NOMO-1 (cell line): ENCODE measurements around the gene PNN.
"Not testable (repeated sequence)": the region's sequence is repeated elsewhere in the genome, so short reads cannot be mapped to it uniquely, and the experiment has no call there.

Experiments used
- DNase-seq, 2 experiments: peaks; one replicate each; lab custom pipeline; 2025; ENCODE audit not compliant: unreplicated experiment in 2 of 2; lab: John Stamatoyannopoulos, UW

PNN gene

GRCh38 chr14:39174560-39175444 is at the start of gene PNN:
Gene PNN, plus strand, starts transcription at chr14:39175254. Its CDS starts 26 bp downstream, at chr14:39175280.
- peak; percentile 99 for DNase-seq

- not testable (repeated sequence) for DNase-seq
These were observed 37.2 kb upstream of the PNN start for GRCh38 chr14:39137835-39138234.

- no peak for DNase-seq
These were observed 36.6 kb upstream of the PNN start for GRCh38 chr14:39138440-39138839.

- no peak for DNase-seq
These were observed 34.9 kb upstream of the PNN start for GRCh38 chr14:39140170-39140569.

DNA sequence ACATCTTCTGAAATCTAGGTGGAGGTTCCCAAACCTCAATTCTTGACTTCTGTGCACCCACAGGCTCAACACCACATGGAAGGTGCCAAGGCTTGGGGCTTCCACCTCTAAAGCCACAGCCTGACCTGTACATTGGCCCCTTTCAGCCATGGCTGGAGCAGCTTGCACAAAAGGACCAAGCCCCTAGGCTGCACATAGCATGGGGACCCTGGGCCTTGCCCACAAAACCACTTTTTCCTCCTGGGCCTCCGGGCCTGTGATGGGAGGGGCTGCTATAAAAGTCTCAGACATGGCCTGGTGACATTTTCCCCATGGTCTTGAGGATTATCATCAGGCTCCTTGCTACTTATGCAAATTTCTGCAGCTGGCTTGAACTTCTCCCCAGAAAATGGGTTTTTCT is 33.4 kb upstream of the PNN start:
- not testable (repeated sequence) for DNase-seq

DNA sequence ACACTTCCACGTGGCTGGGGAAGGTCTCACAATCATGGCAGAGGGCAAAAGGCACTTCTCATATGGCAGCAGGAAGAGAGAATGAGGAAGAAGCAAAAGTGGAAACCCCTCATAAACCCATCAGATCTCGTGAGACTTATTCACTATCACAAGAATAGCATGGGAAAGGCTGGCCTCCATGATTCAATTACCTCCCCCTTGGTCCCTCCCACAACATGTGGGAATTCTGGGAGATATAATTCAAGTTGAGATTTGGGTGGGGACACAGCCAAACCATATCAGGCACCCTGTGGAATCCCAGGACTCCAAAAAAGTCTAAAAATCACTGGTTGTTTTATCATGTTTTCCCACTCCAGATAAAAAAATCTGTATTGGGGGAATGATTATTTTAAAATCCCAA is 31.8 kb upstream of the PNN start:
- DNase-seq: not testable (repeated sequence)

- no peak for DNase-seq
These were observed 29.6 kb upstream of the PNN start for GRCh38 chr14:39145266-39145966.

DNA sequence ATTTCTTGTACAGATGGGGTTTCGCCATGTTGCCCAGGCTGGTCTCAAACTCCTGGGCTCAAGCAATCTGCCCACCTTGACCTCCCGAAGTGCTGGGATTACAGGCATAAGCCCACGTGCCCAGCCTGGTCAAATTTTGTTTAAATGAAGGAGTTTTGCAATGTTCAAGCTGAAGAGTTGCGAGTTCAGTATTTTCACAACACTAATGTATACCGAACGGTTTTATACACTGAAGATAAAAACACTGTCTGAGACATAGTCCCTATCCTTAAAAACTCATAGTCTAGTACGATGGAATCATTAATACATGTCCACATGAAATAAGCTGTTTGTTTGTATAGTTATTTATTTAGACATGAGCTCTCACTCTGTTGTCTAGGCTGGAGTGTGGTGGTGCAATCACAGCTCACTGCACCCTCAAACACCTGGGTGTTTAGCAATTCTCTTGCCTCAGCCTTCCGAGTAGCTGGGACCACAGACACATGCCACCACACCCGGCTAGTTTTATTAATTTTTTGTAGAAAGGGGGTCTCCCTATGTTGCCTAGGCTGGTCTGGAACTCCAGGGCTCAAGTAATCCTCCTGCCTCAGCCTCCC is 20.4 kb upstream of the PNN start:
- DNase-seq: no peak

- DNase-seq: no peak
These were observed 17.6 kb upstream of the PNN start for GRCh38 chr14:39157491-39157890.

GRCh38 chr14:39158222-39158858 is 16.7 kb upstream of the PNN start:
- DNase-seq: no peak

GRCh38 chr14:39160494-39160893 is 14.6 kb upstream of the PNN start:
- DNase-seq: no peak

- not testable (repeated sequence) for DNase-seq
These were observed 7.2 kb upstream of the PNN start for GRCh38 chr14:39167797-39168320.

- DNase-seq: no peak
These were observed 6.5 kb upstream of the PNN start for GRCh38 chr14:39168591-39168990.

DNA sequence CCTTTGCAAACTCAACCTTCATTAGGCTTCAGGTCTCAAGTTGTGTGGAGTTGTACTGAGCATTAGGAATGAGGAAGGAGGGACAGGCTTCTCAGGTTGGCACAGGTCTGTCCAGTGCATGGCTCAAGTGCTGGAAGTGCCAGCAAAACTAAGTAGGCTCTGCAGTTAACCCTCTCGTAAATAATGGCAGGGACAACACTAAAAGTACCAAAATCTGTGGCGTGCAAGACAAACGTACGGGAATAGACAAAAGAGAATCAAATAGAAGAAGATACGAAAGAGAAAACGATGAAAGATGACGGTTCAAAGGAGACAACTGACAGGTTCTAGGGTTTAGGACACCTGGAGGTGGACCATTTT is 5.5 kb upstream of the PNN start:
- peak; percentile 8 to 25 for DNase-seq

DNA sequence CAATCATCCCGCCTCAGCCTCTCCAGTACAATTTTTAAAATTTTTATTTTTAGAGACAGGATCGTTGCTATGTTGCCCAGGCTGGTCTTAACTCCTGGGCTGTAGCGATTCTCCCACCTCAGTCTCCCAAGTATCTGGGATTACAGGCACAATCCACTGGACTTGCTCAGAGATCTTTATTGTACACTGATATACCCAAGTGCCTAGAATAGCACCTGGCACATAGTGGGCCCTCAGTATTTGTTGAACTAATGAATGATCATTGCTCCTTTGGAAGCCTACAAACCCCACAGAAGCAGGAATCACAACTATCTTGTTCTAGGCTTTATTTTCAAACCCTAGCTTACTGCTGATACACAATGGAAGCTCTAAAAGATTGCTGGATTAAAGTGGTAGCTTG is 1.9 kb upstream of the PNN start:
- no peak for DNase-seq

DNA sequence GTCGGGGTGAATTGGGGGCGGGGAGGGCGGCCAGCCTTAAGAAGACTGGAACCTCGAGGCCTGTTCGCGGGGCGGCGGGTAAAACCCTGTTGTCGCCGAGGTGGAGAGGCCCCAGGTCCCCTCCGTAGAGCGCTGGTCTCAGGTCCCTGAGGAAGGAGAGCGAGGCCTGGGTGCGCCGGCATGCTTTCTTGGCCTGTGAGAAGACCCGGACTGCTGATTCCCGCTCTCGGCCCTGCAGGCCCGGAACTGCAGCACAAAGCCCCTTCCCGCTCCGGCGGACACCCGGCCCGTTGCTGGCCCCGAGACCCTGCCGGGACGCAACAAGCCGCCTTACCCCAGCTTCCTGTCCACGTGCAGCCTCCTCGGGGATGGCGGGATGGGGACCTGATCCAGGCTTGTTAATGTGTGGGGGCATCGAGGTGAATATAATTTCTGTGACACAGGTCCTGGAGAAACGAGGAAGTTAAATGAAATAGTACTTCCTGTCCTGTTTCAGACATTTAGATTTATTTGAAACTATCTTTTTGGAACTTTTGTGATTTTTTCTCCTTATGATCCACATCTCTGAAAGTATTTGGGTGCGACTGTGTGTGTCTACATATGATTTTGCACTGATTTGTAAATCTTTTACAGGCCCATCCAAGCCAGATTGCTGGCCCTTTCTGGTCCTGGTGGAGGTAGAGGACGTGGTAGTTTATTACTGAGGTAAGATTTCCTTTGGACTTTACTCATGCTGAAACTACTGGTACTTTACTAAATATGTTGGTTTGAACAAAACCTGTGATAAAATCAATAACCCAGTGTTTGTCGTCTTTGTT is 600 bp downstream of the PNN start:
- peak; percentile 6 to 34 for DNase-seq

GRCh38 chr14:39176263-39177167 is 1.5 kb downstream of the PNN start:
- DNase-seq: no peak

DNA sequence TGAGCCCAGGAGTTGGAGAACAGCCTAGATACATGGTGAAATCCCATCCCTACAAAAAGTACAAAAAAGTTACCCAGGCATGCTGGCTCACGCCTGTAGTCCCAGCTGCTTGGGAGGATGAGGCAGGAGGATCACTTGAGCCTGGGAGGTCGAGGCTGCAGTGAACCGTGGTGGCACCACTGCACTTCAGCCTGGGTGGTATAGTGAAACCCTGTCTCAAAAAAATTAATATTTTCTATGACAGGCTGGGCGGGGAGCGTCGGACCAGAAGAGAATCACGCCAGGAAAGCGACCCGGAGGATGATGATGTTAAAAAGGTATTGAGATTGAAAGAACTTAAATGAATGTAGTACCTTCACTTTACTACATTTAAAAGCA is 2.1 kb downstream of the PNN start:
- no peak for DNase-seq

- DNase-seq: no peak
These were observed 4.0 kb downstream of the PNN start for GRCh38 chr14:39179042-39179441.
